22Rv1 (cell line): ENCODE results near the gene CLK1.

Experiments used
- ZFX ChIP-seq: fragments of 450-650 bp; IDR thresholded peaks from 2 replicates; pipeline ENCODE4 v1.6.1; 2017; ENCODE audit warnings: antibody characterized with exemption, borderline replicate concordance
- TF ChIP-seq, protein P1 (sequence below): fragments of 450-650 bp; IDR thresholded peaks from 2 replicates; pipeline ENCODE4 v1.5.1; 2017; ENCODE audit warnings: mild to moderate bottlenecking

DNA sequence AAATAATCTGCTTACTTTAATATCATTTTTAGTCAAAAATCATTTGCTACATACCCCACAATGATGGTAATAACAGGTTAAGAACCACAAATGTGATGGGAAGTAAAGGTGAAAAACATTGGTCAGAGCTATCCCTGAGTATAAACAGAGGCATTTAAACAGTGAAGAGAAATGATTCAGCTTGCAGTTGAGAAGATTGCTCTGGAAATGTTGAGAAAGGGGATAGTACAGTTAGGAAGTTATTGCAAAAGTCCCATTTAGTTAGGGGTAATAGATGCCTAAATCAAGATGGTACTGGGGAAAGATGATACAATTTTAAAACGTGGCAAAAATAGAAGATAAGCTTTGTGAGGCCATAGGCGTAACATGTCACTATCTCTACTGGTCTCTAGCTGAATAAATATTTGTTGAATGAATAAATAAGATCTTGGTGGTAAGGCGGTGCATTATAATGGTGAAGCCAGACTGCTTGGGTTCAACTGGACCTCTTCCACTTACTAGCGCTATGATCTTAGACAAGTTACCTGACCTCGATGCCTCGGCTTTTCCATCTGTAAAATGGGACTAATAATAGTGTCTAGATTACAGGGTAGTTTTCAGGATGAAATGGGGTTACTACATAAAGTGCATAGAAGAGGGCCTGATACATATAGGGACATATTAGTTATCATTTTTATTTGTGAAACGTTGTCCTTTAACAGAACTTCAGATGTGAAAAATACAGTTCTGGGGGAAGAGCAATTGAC is 54.8 kb downstream of the CLK1 start:
- TF ChIP-seq, protein P1, sequence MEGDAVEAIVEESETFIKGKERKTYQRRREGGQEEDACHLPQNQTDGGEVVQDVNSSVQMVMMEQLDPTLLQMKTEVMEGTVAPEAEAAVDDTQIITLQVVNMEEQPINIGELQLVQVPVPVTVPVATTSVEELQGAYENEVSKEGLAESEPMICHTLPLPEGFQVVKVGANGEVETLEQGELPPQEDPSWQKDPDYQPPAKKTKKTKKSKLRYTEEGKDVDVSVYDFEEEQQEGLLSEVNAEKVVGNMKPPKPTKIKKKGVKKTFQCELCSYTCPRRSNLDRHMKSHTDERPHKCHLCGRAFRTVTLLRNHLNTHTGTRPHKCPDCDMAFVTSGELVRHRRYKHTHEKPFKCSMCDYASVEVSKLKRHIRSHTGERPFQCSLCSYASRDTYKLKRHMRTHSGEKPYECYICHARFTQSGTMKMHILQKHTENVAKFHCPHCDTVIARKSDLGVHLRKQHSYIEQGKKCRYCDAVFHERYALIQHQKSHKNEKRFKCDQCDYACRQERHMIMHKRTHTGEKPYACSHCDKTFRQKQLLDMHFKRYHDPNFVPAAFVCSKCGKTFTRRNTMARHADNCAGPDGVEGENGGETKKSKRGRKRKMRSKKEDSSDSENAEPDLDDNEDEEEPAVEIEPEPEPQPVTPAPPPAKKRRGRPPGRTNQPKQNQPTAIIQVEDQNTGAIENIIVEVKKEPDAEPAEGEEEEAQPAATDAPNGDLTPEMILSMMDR: no peak
- no peak for TF ChIP-seq ZFX
